Gastroesophageal sphincter (tissue), 4 donors: ENCODE measurements around the gene SOX12. TPM values are rescaled to one million over a fixed set of nuclear protein-coding genes. Genes with fewer than 3 reads are reported as not detected.

ENCODE experiments used
- ATAC-seq: fragments of 150-250 bp; one replicate; pipeline ENCODE4 v1.9.1; 2016; ENCODE audit warnings: mild to moderate bottlenecking, moderate library complexity
- H3K27ac ChIP-seq, 4 donors: fragments of 200-600 bp; sonication (generic) in 3 of 4; 1 replicate in 3 of 4; 2 replicates in 1 of 4; pipeline ENCODE4 v1.5.1; 2016 to 2019
- H3K27me3 ChIP-seq: fragments of 200-600 bp; sonication (generic); one replicate; pipeline ENCODE4 v1.5.1; 2019
- H3K36me3 ChIP-seq, 2 donors: fragments of 200-600 bp; sonication (generic); one replicate each; pipeline ENCODE4 v1.5.1; 2019; ENCODE audit warnings: control low read depth in 1 of 2
- H3K4me1 ChIP-seq, 3 donors: fragments of 200-600 bp; sonication (generic); 1 replicate in 2 of 3; 2 replicates in 1 of 3; pipeline ENCODE4 v1.5.1; 2016 to 2019; ENCODE audit warnings: control low read depth in 2 of 3
- H3K4me3 ChIP-seq, 2 donors: fragments of 200-600 bp; sonication (generic); one replicate each; pipeline ENCODE4 v1.5.1; 2019; ENCODE audit warnings: mild to moderate bottlenecking in 1 of 2, moderate library complexity in 1 of 2
- H3K9me3 ChIP-seq, 3 donors: fragments of 200-600 bp; sonication (generic); one replicate each; pipeline ENCODE4 v1.5.1; 2017 to 2019; ENCODE audit warnings: control low read depth in 2 of 3
- CTCF ChIP-seq, 4 experiments: fragments of 200-600 bp in 2 of 4; fragments of 450-650 bp in 2 of 4; sonication (generic) in 1 of 4; IDR thresholded peaks; one replicate each; pipeline ENCODE4 v1.5.1; 2017 to 2019; ENCODE audit warnings: antibody characterized with exemption in 4 of 4, mild to moderate bottlenecking in 2 of 4, moderate library complexity in 2 of 4
- EP300 ChIP-seq: sonication (generic); formaldehyde crosslinking; IDR thresholded peaks from one replicate; pipeline ENCODE4 v1.6.1; 2017; ENCODE audit warnings: antibody characterized with exemption, mild to moderate bottlenecking
- POLR2A ChIP-seq, 2 donors: fragments of 450-650 bp; IDR thresholded peaks; one replicate each; pipeline ENCODE4 v1.6.1; 2017; ENCODE audit warnings: antibody characterized with exemption in 2 of 2, mild to moderate bottlenecking in 2 of 2, moderate library complexity in 1 of 2
- POLR2AphosphoS5 ChIP-seq: sonication (generic); formaldehyde crosslinking; IDR thresholded peaks from one replicate; pipeline ENCODE4 v1.6.1; 2017; ENCODE audit warnings: antibody characterized with exemption
- WGBS, 2 donors: methylation state at CpG; one replicate each; pipeline ENCODE4 v1.1.5; 2018; ENCODE audit warnings: low coverage in 1 of 2; 5-methylcytosine and 5-hydroxymethylcytosine counted together
- total RNA-seq, 4 donors: library from RNA; depleted of rRNA; stranded (reverse); fragments of >200 nt; gene quantifications; one replicate each; pipeline ENCODE4 v1.1.0, GENCODE V29; 2016

SOX12 gene
- total RNA-seq, 4 donors from 2014 or later: 3.4 to 7.3 (median 5.9) TPM

GRCh38 chr20:310645-311044 is 14.7 kb upstream of the SOX12 start:
- Histone ChIP-seq H3K27me3 (no peaks in the 10 kb centered on the region), H3K9me3 (no peaks in the 10 kb centered on the region), H3K4me3 (peak overlapping the region in 1 of 2 donors; percentile 54), H3K27ac (peak overlapping the region in 3 of 4 donors; percentile 25 to 89 (median 87)), H3K36me3 (no peaks in the 10 kb centered on the region), H3K4me1 (peaks cover 0 to 23% (median 0%) of the 10 kb centered on the region in 3 donors)
- WGBS, 2 donors: 2 to 5% methylated on average over 7 of the region's 7 CpGs
- TF ChIP-seq POLR2A (IDR thresholded peaks at IDR 0.05) (no peak), POLR2AphosphoS5 (no peak)
- ATAC-seq: no peak

GRCh38 chr20:311609-312008 is 13.7 kb upstream of the SOX12 start:
- H3K27me3 ChIP-seq: no peaks in the 10 kb centered on the region
- WGBS, 2 donors: 78 to 86% methylated on average over 7 of the region's 7 CpGs
- H3K4me3 ChIP-seq: no peak overlapping the region
- TF ChIP-seq POLR2AphosphoS5 (no peak), POLR2A (IDR thresholded peaks at IDR 0.05) (no peak), EP300 (no peak), CTCF (IDR thresholded peaks at IDR 0.05) (no peak)
- H3K36me3 ChIP-seq: no peaks in the 10 kb centered on the region
- no peak for ATAC-seq
- no peaks in the 10 kb centered on the region for H3K9me3 ChIP-seq
- peaks cover 0 to 23% (median 0%) of the 10 kb centered on the region in 3 donors for H3K4me1 ChIP-seq
- no peak overlapping the region for H3K27ac ChIP-seq

GRCh38 chr20:312067-312466 is 13.3 kb upstream of the SOX12 start:
- H3K27ac ChIP-seq: no peak overlapping the region
- no peaks in the 10 kb centered on the region for H3K9me3 ChIP-seq
- H3K27me3 ChIP-seq: no peaks in the 10 kb centered on the region
- H3K4me1 ChIP-seq: peaks cover 0 to 23% (median 0%) of the 10 kb centered on the region in 3 donors
- peaks cover 0 to 1% of the 10 kb centered on the region in 2 donors for H3K36me3 ChIP-seq
- 78 to 89% methylated on average over 8 of the region's 8 CpGs for WGBS, 2 donors
- no peak for ATAC-seq
- TF ChIP-seq POLR2AphosphoS5: no peak
- no peak for TF ChIP-seq POLR2A (IDR thresholded peaks at IDR 0.05)
- no peak for TF ChIP-seq EP300
- TF ChIP-seq CTCF (IDR thresholded peaks at IDR 0.05): no peak
- no peak overlapping the region for H3K4me3 ChIP-seq

GRCh38 chr20:312866-313265 is 12.5 kb upstream of the SOX12 start:
- peaks cover 0 to 23% (median 0%) of the 10 kb centered on the region in 3 donors for H3K4me1 ChIP-seq
- TF ChIP-seq POLR2AphosphoS5: no peak
- TF ChIP-seq EP300: no peak
- no peak for TF ChIP-seq POLR2A (IDR thresholded peaks at IDR 0.05)
- TF ChIP-seq CTCF (IDR thresholded peaks at IDR 0.05): no peak
- ATAC-seq: no peak
- no peak overlapping the region for H3K27ac ChIP-seq
- H3K27me3 ChIP-seq: no peaks in the 10 kb centered on the region
- no peaks in the 10 kb centered on the region for H3K9me3 ChIP-seq
- H3K4me3 ChIP-seq: no peak overlapping the region
- WGBS, 2 donors: 50 to 52% methylated on average over 1 of the region's 1 CpG
- H3K36me3 ChIP-seq: peaks cover 0 to 7% of the 10 kb centered on the region in 2 donors

GRCh38 chr20:313402-313801 is 11.9 kb upstream of the SOX12 start:
- WGBS, 2 donors: 85 to 86% methylated on average over 4 to 5 of the region's 5 CpGs
- H3K4me3 ChIP-seq: no peak overlapping the region
- no peaks in the 10 kb centered on the region for H3K27me3 ChIP-seq
- H3K27ac ChIP-seq: no peak overlapping the region
- H3K4me1 ChIP-seq: peaks cover 0 to 23% (median 0%) of the 10 kb centered on the region in 3 donors
- peaks cover 0 to 13% of the 10 kb centered on the region in 2 donors for H3K36me3 ChIP-seq
- no peak for ATAC-seq
- no peaks in the 10 kb centered on the region for H3K9me3 ChIP-seq
- no peak for TF ChIP-seq POLR2AphosphoS5
- TF ChIP-seq EP300: no peak
- no peak for TF ChIP-seq CTCF (IDR thresholded peaks at IDR 0.05)
- TF ChIP-seq POLR2A (IDR thresholded peaks at IDR 0.05): no peak
